NCI-H146 treated with DMSO at 0.1 percent for 48 hours (cell line): ENCODE measurements around the gene RPS6KA5.
"Not testable (repeated sequence)": the region's sequence is repeated elsewhere in the genome, so short reads cannot be mapped to it uniquely, and the experiment has no call there.

Source experiments
- DNase-seq: peaks from one replicate; lab custom pipeline; 2025; ENCODE audit not compliant: unreplicated experiment; lab: John Stamatoyannopoulos, UW

The RPS6KA5 gene

GRCh38 chr14:90941706-90942105 is 118.7 kb downstream of the RPS6KA5 start:
- no peak for DNase-seq

GRCh38 chr14:90940318-90940962 is 120.0 kb downstream of the RPS6KA5 start:
- DNase-seq: no peak

GRCh38 chr14:90939252-90939795 is 121.1 kb downstream of the RPS6KA5 start:
- DNase-seq: not testable (repeated sequence)

GRCh38 chr14:90938615-90939014 is 121.8 kb downstream of the RPS6KA5 start:
- no peak for DNase-seq

- no peak for DNase-seq
These were observed 123.5 kb downstream of the RPS6KA5 start for GRCh38 chr14:90936757-90937440.

GRCh38 chr14:90924621-90925340 is 135.7 kb downstream of the RPS6KA5 start:
- DNase-seq: no peak

GRCh38 chr14:90922141-90922540 is 138.3 kb downstream of the RPS6KA5 start:
- no peak for DNase-seq

- no peak for DNase-seq
These were observed 149.3 kb downstream of the RPS6KA5 start for GRCh38 chr14:90911121-90911520.

- DNase-seq: no peak
These were observed 153.3 kb downstream of the RPS6KA5 start for GRCh38 chr14:90907178-90907577.

GRCh38 chr14:90905531-90905930 is 154.9 kb downstream of the RPS6KA5 start:
- no peak for DNase-seq

GRCh38 chr14:90903101-90903500 is 157.3 kb downstream of the RPS6KA5 start:
- DNase-seq: peak; percentile 10

GRCh38 chr14:90900476-90901083 is 159.9 kb downstream of the RPS6KA5 start:
- no peak for DNase-seq

GRCh38 chr14:90897022-90897421 is 163.4 kb downstream of the RPS6KA5 start:
- DNase-seq: no peak

GRCh38 chr14:90894241-90894640 is 166.2 kb downstream of the RPS6KA5 start:
- DNase-seq: no peak

- DNase-seq: no peak
These were observed 166.9 kb downstream of the RPS6KA5 start for GRCh38 chr14:90893510-90893909.

- DNase-seq: no peak
These were observed 167.5 kb downstream of the RPS6KA5 start for GRCh38 chr14:90892970-90893369.

- no peak for DNase-seq
These were observed 169.1 kb downstream of the RPS6KA5 start for GRCh38 chr14:90891326-90891725.

- DNase-seq: no peak
These were observed 170.0 kb downstream of the RPS6KA5 start for GRCh38 chr14:90890322-90891020.

- no peak for DNase-seq
These were observed 174.1 kb downstream of the RPS6KA5 start for GRCh38 chr14:90886297-90886815.

GRCh38 chr14:90883782-90884181 is 176.7 kb downstream of the RPS6KA5 start:
- DNase-seq: no peak

- no peak for DNase-seq
These were observed 177.2 kb downstream of the RPS6KA5 start for GRCh38 chr14:90883197-90883596.
